A673 (cell line): Measurements from ENCODE around the gene DAPK2. TPM values are rescaled to one million over a fixed set of nuclear protein-coding genes. Genes with fewer than 3 reads are reported as not detected.

Experiments used
- BruUV-seq: library from RNA; stranded (reverse); fragments of 400-500 nt; replicated peaks from 2 replicates; lab custom pipeline; 2021; lab: Mats Ljungman, UMichigan
- CTCF ChIA-PET: fragments of 300-600 bp; sonication (Branson Sonifier 250); formaldehyde crosslinking; loops from one replicate; lab custom pipeline; 2022; ENCODE audit warnings: antibody characterized with exemption; lab: Charles Lee
- POLR2A ChIA-PET: fragments of 300-600 bp; sonication (Branson Sonifier 250); formaldehyde crosslinking; loops from one replicate; lab custom pipeline; 2022; ENCODE audit warnings: antibody characterized with exemption; ENCODE audit not compliant: low non-redundant PET; lab: Charles Lee
- DNase-seq: peaks from one replicate; pipeline ENCODE4 v3.0.0-alpha.2; 2015; ENCODE audit warnings: low spot score
- H3K27ac ChIP-seq: fragments of 200-600 bp; sonication (generic); 2 replicates; pipeline ENCODE4 v1.5.1; 2016; ENCODE audit warnings: mixed run types, low read depth, mild to moderate bottlenecking, mixed read lengths, antibody characterized with exemption, low read length; ENCODE audit not compliant: poor library complexity, severe bottlenecking
- H3K27me3 ChIP-seq: fragments of 200-600 bp; sonication (generic); replicated peaks from 2 replicates; pipeline ENCODE4 v1.6.1; 2017; ENCODE audit warnings: mixed run types, low read depth, mild to moderate bottlenecking, mixed read lengths, antibody characterized with exemption, low read length; ENCODE audit not compliant: insufficient read depth, poor library complexity
- H3K36me3 ChIP-seq: fragments of 200-600 bp; sonication (generic); 2 replicates; pipeline ENCODE4 v1.6.1; 2016; ENCODE audit warnings: mixed run types, mild to moderate bottlenecking, mixed read lengths, antibody characterized with exemption, low read length; ENCODE audit not compliant: insufficient read depth, poor library complexity, severe bottlenecking
- H3K4me1 ChIP-seq: fragments of 200-600 bp; sonication (generic); 2 replicates; pipeline ENCODE4 v1.6.1; 2017; ENCODE audit warnings: mixed run types, mild to moderate bottlenecking, mixed read lengths, antibody characterized with exemption, low read length; ENCODE audit not compliant: insufficient read depth, poor library complexity, severe bottlenecking
- H3K4me3 ChIP-seq: fragments of 200-600 bp; sonication (generic); 2 replicates; pipeline ENCODE4 v1.5.1; 2016; ENCODE audit warnings: low read depth, mixed run types, mild to moderate bottlenecking, mixed read lengths, low read length; ENCODE audit not compliant: poor library complexity, severe bottlenecking
- H3K9me3 ChIP-seq: fragments of 200-600 bp; sonication (generic); 2 replicates; pipeline ENCODE4 v1.6.1; 2016; ENCODE audit warnings: mixed run types, low read depth, mild to moderate bottlenecking, mixed read lengths, antibody characterized with exemption, low read length; ENCODE audit not compliant: poor library complexity, severe bottlenecking
- EZH2 ChIP-seq: fragments of 200-600 bp; sonication (generic); IDR thresholded peaks from 2 replicates; pipeline ENCODE4 v1.6.1; 2017; ENCODE audit warnings: borderline replicate concordance, low read depth, mild to moderate bottlenecking, mixed read lengths, antibody characterized with exemption, low read length; ENCODE audit not compliant: poor library complexity, severe bottlenecking
- intact Hi-C: fragments of 100-400 bp; cut with micrococcal nuclease; formaldehyde crosslinking; loops from one replicate; pipeline ENCODE4 v1.10.0; 2022; ENCODE audit not compliant: unreplicated experiment
- total RNA-seq: library from RNA; stranded (reverse); gene quantifications from 2 replicates; pipeline ENCODE4 v1.2.3, GENCODE V29; 2021
- TF ChIP-seq, protein P1 (sequence below): fragments of 300-800, 200-600 bp; sonication (generic); conservative IDR thresholded peaks from 2 replicates; pipeline ENCODE4 v1.5.1; 2017; ENCODE audit warnings: low read depth, mild to moderate bottlenecking, antibody characterized with exemption, low read length, moderate library complexity, mixed read lengths

Gene DAPK2
- total RNA-seq, 1 experiment from 2014 or later, result 19.2 TPM

DNA sequence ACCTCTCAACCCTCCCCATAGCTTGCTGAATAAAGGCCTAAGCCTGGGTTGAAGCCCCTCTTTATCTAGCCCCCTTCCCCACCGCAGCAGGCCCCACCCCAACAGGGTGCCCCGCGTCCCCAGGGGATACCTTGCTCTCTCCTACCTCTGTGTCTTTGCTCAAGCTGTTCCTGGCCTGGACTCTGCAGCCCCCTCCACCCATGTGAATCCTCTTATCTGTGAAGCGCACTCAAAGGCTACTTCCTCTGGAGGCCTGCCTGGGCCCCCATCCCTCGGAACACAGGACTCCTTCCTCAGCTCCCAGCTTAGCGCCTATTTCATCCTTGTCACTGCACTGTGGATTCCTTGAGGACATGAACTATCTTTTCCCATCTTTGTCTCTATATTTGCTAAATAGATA, 151.1 kb downstream of the DAPK2 start:
- TF ChIP-seq, protein P1, sequence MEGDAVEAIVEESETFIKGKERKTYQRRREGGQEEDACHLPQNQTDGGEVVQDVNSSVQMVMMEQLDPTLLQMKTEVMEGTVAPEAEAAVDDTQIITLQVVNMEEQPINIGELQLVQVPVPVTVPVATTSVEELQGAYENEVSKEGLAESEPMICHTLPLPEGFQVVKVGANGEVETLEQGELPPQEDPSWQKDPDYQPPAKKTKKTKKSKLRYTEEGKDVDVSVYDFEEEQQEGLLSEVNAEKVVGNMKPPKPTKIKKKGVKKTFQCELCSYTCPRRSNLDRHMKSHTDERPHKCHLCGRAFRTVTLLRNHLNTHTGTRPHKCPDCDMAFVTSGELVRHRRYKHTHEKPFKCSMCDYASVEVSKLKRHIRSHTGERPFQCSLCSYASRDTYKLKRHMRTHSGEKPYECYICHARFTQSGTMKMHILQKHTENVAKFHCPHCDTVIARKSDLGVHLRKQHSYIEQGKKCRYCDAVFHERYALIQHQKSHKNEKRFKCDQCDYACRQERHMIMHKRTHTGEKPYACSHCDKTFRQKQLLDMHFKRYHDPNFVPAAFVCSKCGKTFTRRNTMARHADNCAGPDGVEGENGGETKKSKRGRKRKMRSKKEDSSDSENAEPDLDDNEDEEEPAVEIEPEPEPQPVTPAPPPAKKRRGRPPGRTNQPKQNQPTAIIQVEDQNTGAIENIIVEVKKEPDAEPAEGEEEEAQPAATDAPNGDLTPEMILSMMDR, result no peak
- intact Hi-C loops, result loop anchor here (10.0 kb wide), 2 partner anchors 170 to 610 kb away; no protein-coding TSS in a partner anchor
- H3K27ac ChIP-seq, result no peak overlapping the region
- no TSS peak for BruUV-seq
- H3K9me3 ChIP-seq, result no peaks in the 10 kb centered on the region
- no peaks in the 10 kb centered on the region for H3K36me3 ChIP-seq
- no peaks in the 10 kb centered on the region for H3K27me3 ChIP-seq
- ChIA-PET CTCF (interaction anchor here (0.5 kb wide), 1 partner anchor 171 kb away, joined by 4 read pairs; no protein-coding TSS in a partner anchor), POLR2A (no interaction called here)
- H3K4me1 ChIP-seq, result no peaks in the 10 kb centered on the region
- DNase-seq, result no peak
- H3K4me3 ChIP-seq, result no peak overlapping the region

DNA sequence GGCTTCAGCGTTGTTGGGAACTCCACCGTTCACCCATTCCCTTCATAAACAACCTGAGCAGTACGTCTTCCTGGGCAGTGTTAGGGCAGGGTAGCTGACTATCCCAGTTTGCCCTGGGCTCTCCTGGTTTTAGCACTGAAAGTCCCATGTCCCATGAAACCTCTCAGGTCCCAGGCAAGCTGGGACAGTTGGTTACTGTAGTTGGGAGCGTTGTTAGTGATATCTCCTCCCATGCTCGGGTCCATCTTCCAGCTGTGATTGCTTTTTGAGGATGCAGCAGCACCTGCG, 151.7 kb downstream of the DAPK2 start:
- no peak for DNase-seq
- Histone ChIP-seq H3K27ac (no peak overlapping the region), H3K4me3 (no peak overlapping the region), H3K4me1 (no peaks in the 10 kb centered on the region), H3K9me3 (no peaks in the 10 kb centered on the region), H3K27me3 (no peaks in the 10 kb centered on the region), H3K36me3 (no peaks in the 10 kb centered on the region)
- ChIA-PET POLR2A (no interaction called here), CTCF (interaction anchor here (0.5 to 1.1 kb wide), 2 partner anchors 14 to 171 kb away, joined by 4 to 5 read pairs; no protein-coding TSS in a partner anchor)
- TF ChIP-seq EZH2, result no peak
- TF ChIP-seq, protein P1, result no peak
- intact Hi-C loops, result loop anchor here (10.0 kb wide), 2 partner anchors 170 to 610 kb away; no protein-coding TSS in a partner anchor
- no TSS peak for BruUV-seq

DNA sequence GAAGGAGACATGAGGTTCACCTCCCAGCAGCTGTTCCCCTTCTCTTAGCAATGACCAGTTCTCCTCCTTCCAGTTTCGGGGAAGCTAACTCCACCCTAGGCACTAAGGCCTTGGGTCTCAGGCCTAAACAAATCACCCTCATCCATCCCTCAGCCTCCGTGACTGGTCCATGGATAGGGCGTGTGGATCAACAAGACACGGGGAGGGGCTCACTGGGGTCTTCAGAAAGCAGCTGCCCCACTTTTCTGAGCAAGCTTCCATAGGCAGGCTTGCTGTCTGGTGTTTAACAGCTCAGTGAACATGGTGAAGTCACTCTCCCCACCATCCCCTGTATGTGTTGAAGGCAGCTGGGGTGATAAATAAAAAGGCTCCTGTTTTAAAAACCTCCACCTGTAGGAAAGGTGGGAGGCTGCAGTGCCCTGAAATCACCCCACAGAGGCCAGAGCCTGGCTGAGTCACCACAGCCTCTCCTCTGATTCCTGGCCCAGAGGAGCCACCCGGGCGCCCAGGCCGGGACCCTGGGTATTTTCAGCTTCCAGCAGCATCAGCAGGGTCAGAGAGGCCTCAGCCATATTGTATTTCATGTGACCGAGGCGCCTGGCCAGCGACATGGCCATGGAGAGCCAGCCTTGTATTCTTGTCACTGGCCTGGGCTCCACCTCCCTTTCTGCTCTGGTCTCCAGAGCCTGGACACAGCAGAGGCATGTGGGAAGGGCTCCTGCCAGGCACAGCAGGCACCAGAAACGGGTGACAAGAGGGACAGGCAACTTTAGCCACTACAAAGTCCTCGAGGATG, 152.2 kb downstream of the DAPK2 start:
- Histone ChIP-seq H3K9me3 (no peaks in the 10 kb centered on the region), H3K36me3 (no peaks in the 10 kb centered on the region), H3K4me3 (no peak overlapping the region), H3K4me1 (no peaks in the 10 kb centered on the region), H3K27me3 (no peaks in the 10 kb centered on the region), H3K27ac (no peak overlapping the region)
- no peak for DNase-seq
- no TSS peak for BruUV-seq
- intact Hi-C loops, result loop anchor here (10.0 kb wide), 2 partner anchors 171 to 609 kb away; no protein-coding TSS in a partner anchor
- ChIA-PET CTCF (interaction anchor here (1.1 kb wide), 1 partner anchor 15 kb away, joined by 5 read pairs; no protein-coding TSS in a partner anchor), POLR2A (no interaction called here)
- TF ChIP-seq EZH2, result no peak
- TF ChIP-seq, protein P1, result no peak
